Activated CD4-positive, alpha-beta T cell treated with anti-CD3 and anti-CD28 coated beads for 36 hours (primary cell): ENCODE measurements around the gene BMPR1A. TPM values are rescaled to one million over a fixed set of nuclear protein-coding genes. Genes with fewer than 3 reads are reported as not detected.

Experiments
- ATAC-seq: fragments of 200-7000 bp; cut with Tn5 transposase; one replicate; pipeline ENCODE4 v1.10.0; 2021; ENCODE audit warnings: mild to moderate bottlenecking, moderate library complexity
- CTCF ChIA-PET: fragments of 350-600 bp; sonication (Branson Sonifier 250); formaldehyde crosslinking; loops from one replicate; lab custom pipeline; 2021; ENCODE audit warnings: antibody characterized with exemption; lab: Charles Lee
- POLR2A ChIA-PET: fragments of 350-600 bp; sonication (Branson Sonifier 250); formaldehyde crosslinking; loops from one replicate; lab custom pipeline; 2021; ENCODE audit warnings: antibody characterized with exemption, inconsistent platforms; lab: Charles Lee
- DNase-seq: peaks from one replicate; pipeline ENCODE4 v3.0.0-alpha.2; 2020
- H3K27ac Mint-ChIP-seq: one replicate; pipeline ENCODE4 v1.8.0; 2021; ENCODE audit warnings: mixed read lengths
- H3K27me3 Mint-ChIP-seq: one replicate; pipeline ENCODE4 v1.8.0; 2021; ENCODE audit warnings: mixed read lengths
- H3K36me3 Mint-ChIP-seq: one replicate; pipeline ENCODE4 v1.8.0; 2021; ENCODE audit warnings: low read depth, mixed read lengths
- H3K4me1 Mint-ChIP-seq: one replicate; pipeline ENCODE4 v1.8.0; 2021; ENCODE audit warnings: mixed read lengths
- H3K4me3 Mint-ChIP-seq: one replicate; pipeline ENCODE4 v1.8.0; 2021; ENCODE audit warnings: mild to moderate bottlenecking, moderate library complexity, mixed read lengths
- H3K9me3 Mint-ChIP-seq: one replicate; pipeline ENCODE4 v1.8.0; 2021; ENCODE audit warnings: low read depth, mixed read lengths
- intact Hi-C, 2 experiments: fragments of 100-400 bp; cut with DNase I in 1 of 2; cut with micrococcal nuclease in 1 of 2; formaldehyde crosslinking; loops; one replicate each; pipeline versions ENCODE4 v1.14.2 to v1.15.1; 2022 to 2024; cut with DNase I, micrococcal nuclease
- total RNA-seq, 2 experiments: library from RNA; stranded (reverse); gene quantifications; one replicate each; pipeline ENCODE4 v1.2.3, GENCODE V29; 2021

BMPR1A gene
- total RNA-seq, 2 experiments from 2014 or later = 8.7 to 9.0 TPM

- POLR2A ChIA-PET = no interaction called here
- DNase-seq (no peak), ATAC-seq (no peak)
- Mint-ChIP-seq H3K36me3 (no peaks in the 10 kb centered on the region), H3K4me3 (no peak overlapping the region), H3K27ac (no peak overlapping the region), H3K9me3 (no peaks in the 10 kb centered on the region), H3K27me3 (peaks cover 2% of the 10 kb centered on the region), H3K4me1 (no peaks in the 10 kb centered on the region)
- intact Hi-C loops = no loop called here
- CTCF ChIA-PET = interaction anchor here (0.9 kb wide), 1 partner anchor 132 kb away, joined by 3 read pairs; no protein-coding TSS in a partner anchor
These were observed 12.1 kb downstream of the BMPR1A start for GRCh38 chr10:86768412-86769062.

GRCh38 chr10:86769991-86770390 is 13.6 kb downstream of the BMPR1A start:
- Mint-ChIP-seq H3K4me3 (no peak overlapping the region), H3K27ac (no peak overlapping the region), H3K4me1 (peaks cover under 1% of the 10 kb centered on the region), H3K9me3 (no peaks in the 10 kb centered on the region), H3K27me3 (peaks cover 2% of the 10 kb centered on the region), H3K36me3 (no peaks in the 10 kb centered on the region)
- DNase-seq = no peak
- no peak for ATAC-seq
- POLR2A ChIA-PET = no interaction called here
- intact Hi-C loops = no loop called here
- CTCF ChIA-PET = interaction anchor here (0.5 to 1.3 kb wide), 4 partner anchors 10 to 87 kb away, joined by 3 to 5 read pairs (median 4); no protein-coding TSS in a partner anchor

GRCh38 chr10:86770412-86770960 is 14.1 kb downstream of the BMPR1A start:
- H3K4me3 Mint-ChIP-seq = no peak overlapping the region
- H3K27me3 Mint-ChIP-seq = peaks cover 2% of the 10 kb centered on the region
- no peak overlapping the region for H3K27ac Mint-ChIP-seq
- H3K4me1 Mint-ChIP-seq = peaks cover 3% of the 10 kb centered on the region
- ATAC-seq (no peak), DNase-seq (no peak)
- H3K9me3 Mint-ChIP-seq = no peaks in the 10 kb centered on the region
- CTCF ChIA-PET = interaction anchor here (0.6 to 1.3 kb wide), 4 partner anchors 13 to 255 kb away, joined by 3 to 5 read pairs (median 3); no protein-coding TSS in a partner anchor
- H3K36me3 Mint-ChIP-seq = no peaks in the 10 kb centered on the region
- intact Hi-C loops = no loop called here
- POLR2A ChIA-PET = no interaction called here

- ChIA-PET CTCF (interaction anchor here (0.6 to 1.1 kb wide), 4 partner anchors 9 to 113 kb away, joined by 3 to 4 read pairs (median 3); no protein-coding TSS in a partner anchor), POLR2A (no interaction called here)
- Mint-ChIP-seq H3K27me3 (no peaks in the 10 kb centered on the region), H3K4me3 (no peak overlapping the region), H3K4me1 (peaks cover 3% of the 10 kb centered on the region), H3K27ac (no peak overlapping the region), H3K9me3 (no peaks in the 10 kb centered on the region), H3K36me3 (no peaks in the 10 kb centered on the region)
- ATAC-seq = no peak
- DNase-seq = no peak
- intact Hi-C loops = no loop called here
These were observed 17.1 kb downstream of the BMPR1A start for GRCh38 chr10:86773498-86773897.

- Mint-ChIP-seq H3K9me3 (no peaks in the 10 kb centered on the region), H3K4me3 (no peak overlapping the region), H3K27ac (no peak overlapping the region), H3K27me3 (no peaks in the 10 kb centered on the region), H3K4me1 (peaks cover 3% of the 10 kb centered on the region), H3K36me3 (no peaks in the 10 kb centered on the region)
- ChIA-PET CTCF (interaction anchor here (0.7 to 1.0 kb wide), 2 partner anchors 39 to 140 kb away, joined by 3 to 4 read pairs; no protein-coding TSS in a partner anchor), POLR2A (no interaction called here)
- intact Hi-C loops = no loop called here
- no peak for ATAC-seq
- no peak for DNase-seq
These were observed 18.8 kb downstream of the BMPR1A start for GRCh38 chr10:86775056-86775869.

GRCh38 chr10:86775870-86776180 is 19.4 kb downstream of the BMPR1A start:
- intact Hi-C loops = no loop called here
- no peak overlapping the region for H3K27ac Mint-ChIP-seq
- CTCF ChIA-PET = interaction anchor here (0.7 to 1.0 kb wide), 2 partner anchors 38 to 139 kb away, joined by 3 to 4 read pairs; no protein-coding TSS in a partner anchor
- H3K4me3 Mint-ChIP-seq = no peak overlapping the region
- POLR2A ChIA-PET = no interaction called here
- no peaks in the 10 kb centered on the region for H3K27me3 Mint-ChIP-seq
- H3K9me3 Mint-ChIP-seq = no peaks in the 10 kb centered on the region
- ATAC-seq = no peak
- H3K36me3 Mint-ChIP-seq = no peaks in the 10 kb centered on the region
- H3K4me1 Mint-ChIP-seq = peaks cover 3% of the 10 kb centered on the region
- DNase-seq = no peak

GRCh38 chr10:86779220-86780017 is 23.0 kb downstream of the BMPR1A start:
- POLR2A ChIA-PET = no interaction called here
- Mint-ChIP-seq H3K27ac (no peak overlapping the region), H3K36me3 (peaks cover 3% of the 10 kb centered on the region), H3K27me3 (no peaks in the 10 kb centered on the region), H3K4me1 (peaks cover 7% of the 10 kb centered on the region), H3K4me3 (no peak overlapping the region), H3K9me3 (no peaks in the 10 kb centered on the region)
- DNase-seq (no peak), ATAC-seq (no peak)
- intact Hi-C loops = no loop called here
- CTCF ChIA-PET = interaction anchor here (0.6 kb wide), 3 partner anchors 10 to 195 kb away, joined by 3 to 5 read pairs (median 4); no protein-coding TSS in a partner anchor

GRCh38 chr10:86782701-86783418 is 26.4 kb downstream of the BMPR1A start:
- intact Hi-C loops = no loop called here
- Mint-ChIP-seq H3K4me3 (no peak overlapping the region), H3K9me3 (peaks cover 6% of the 10 kb centered on the region), H3K27me3 (peaks cover 2% of the 10 kb centered on the region), H3K4me1 (peaks cover 6% of the 10 kb centered on the region), H3K27ac (no peak overlapping the region), H3K36me3 (peaks cover 6% of the 10 kb centered on the region)
- ChIA-PET CTCF (interaction anchor here (0.6 to 0.9 kb wide), 3 partner anchors 10 to 38 kb away, joined by 3 read pairs; no protein-coding TSS in a partner anchor), POLR2A (no interaction called here)
- DNase-seq = no peak
- no peak for ATAC-seq

GRCh38 chr10:86785037-86785436 is 28.6 kb downstream of the BMPR1A start:
- peaks cover 2% of the 10 kb centered on the region for H3K27me3 Mint-ChIP-seq
- H3K9me3 Mint-ChIP-seq = peaks cover 6% of the 10 kb centered on the region
- ChIA-PET CTCF (no interaction called here), POLR2A (no interaction called here)
- ATAC-seq = no peak
- H3K4me3 Mint-ChIP-seq = no peak overlapping the region
- no peak overlapping the region for H3K27ac Mint-ChIP-seq
- DNase-seq = no peak
- peaks cover 6% of the 10 kb centered on the region for H3K36me3 Mint-ChIP-seq
- H3K4me1 Mint-ChIP-seq = peaks cover 6% of the 10 kb centered on the region
- intact Hi-C loops = no loop called here

GRCh38 chr10:86785968-86786367 is 29.5 kb downstream of the BMPR1A start:
- H3K4me1 Mint-ChIP-seq = peaks cover 6% of the 10 kb centered on the region
- no peak for ATAC-seq
- H3K27ac Mint-ChIP-seq = no peak overlapping the region
- H3K36me3 Mint-ChIP-seq = peaks cover 6% of the 10 kb centered on the region
- CTCF ChIA-PET = no interaction called here
- DNase-seq = no peak
- POLR2A ChIA-PET = no interaction called here
- no peak overlapping the region for H3K4me3 Mint-ChIP-seq
- H3K27me3 Mint-ChIP-seq = peaks cover 2% of the 10 kb centered on the region
- H3K9me3 Mint-ChIP-seq = peaks cover 6% of the 10 kb centered on the region
- intact Hi-C loops = no loop called here
